GM21825 (cell line): Measurements from ENCODE around the gene RTL10.
"Not testable (repeated sequence)": the region's sequence is repeated elsewhere in the genome, so short reads cannot be mapped to it uniquely, and the experiment has no call there.

Source experiments
- ATAC-seq: cut with Tn5 transposase; IDR thresholded peaks from one replicate; pipeline ENCODE4 v1.9.1; 2021; ENCODE audit warnings: mild to moderate bottlenecking, moderate library complexity; ENCODE audit not compliant: unreplicated experiment

Gene RTL10

DNA sequence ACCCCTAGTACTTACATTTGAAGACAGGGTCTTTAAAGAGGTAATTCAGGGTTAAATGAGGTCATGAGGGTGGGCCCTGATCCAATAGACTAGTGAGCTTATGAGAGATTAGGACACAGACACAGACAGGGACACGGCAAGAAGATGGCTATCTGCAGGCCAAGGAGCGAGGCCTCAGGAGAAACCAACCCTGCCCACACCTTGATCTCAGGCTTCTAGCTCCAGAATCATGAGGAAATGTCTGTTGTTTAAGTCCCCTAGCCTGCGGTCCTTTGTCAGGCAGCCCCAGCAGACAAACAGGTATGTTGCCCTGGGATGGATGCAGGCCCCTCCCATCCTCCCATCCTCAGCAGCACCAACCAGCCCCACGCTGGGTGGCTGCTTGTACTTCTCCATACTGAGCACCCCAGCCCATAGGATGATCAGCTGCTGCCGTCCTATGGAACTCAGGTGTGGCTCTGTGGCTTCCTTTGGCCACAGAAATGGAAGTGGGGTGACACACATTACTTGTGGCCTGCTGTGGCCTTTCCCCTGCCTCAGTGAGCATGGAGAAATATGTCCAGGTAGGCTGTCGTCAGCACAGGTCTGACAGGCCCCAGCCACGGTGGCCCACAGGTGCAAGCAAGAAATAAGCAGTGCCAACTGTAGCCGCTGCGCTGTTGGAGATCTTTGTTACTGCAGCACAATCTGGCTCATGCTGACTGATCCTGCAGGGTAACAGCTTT is 7.9 kb downstream of the RTL10 start:
- ATAC-seq: no peak

- ATAC-seq: no peak
Measured at GRCh38 chr22:19845054-19845722, 9.5 kb downstream of the RTL10 start.

- no peak for ATAC-seq
Measured at GRCh38 chr22:19844377-19845053, 10.2 kb downstream of the RTL10 start.

- no peak for ATAC-seq
Measured at GRCh38 chr22:19843857-19844376, 10.8 kb downstream of the RTL10 start.

GRCh38 chr22:19843107-19843856 is 11.4 kb downstream of the RTL10 start:
- no peak for ATAC-seq

DNA sequence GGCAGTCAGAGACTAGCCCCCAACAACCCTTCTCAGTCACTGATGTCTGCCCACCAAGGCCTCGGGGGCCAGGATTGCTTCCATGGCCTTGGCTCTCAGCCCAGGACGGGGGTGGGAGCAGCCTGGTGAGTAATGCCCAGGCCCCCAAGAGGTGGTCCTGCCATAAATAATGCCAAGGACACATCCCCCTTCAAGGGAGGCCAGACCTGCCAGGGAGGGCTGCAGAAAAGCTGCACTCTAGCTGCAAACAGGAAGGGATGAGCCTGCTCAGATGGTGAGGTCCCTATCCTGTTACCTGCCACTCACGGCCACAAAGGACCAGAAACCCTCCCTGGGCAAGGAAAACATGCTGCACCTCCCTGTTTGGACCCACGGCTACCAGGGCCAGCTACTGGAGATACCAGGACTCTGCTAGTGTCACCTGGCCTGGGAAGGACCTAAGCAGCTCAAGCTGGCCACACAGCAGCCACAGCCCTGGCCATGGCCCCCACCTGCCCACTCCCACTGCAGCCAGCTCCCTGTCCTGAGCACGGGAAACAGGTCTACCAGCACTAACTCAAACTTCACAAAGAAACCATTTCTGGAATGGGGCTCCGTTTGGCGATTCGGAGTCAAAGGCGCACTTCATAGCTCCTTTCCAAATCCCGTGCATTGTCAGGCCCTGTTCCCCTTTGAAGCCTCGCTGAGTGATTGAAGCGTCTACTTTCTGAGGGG is 12.1 kb downstream of the RTL10 start:
- ATAC-seq: no peak

DNA sequence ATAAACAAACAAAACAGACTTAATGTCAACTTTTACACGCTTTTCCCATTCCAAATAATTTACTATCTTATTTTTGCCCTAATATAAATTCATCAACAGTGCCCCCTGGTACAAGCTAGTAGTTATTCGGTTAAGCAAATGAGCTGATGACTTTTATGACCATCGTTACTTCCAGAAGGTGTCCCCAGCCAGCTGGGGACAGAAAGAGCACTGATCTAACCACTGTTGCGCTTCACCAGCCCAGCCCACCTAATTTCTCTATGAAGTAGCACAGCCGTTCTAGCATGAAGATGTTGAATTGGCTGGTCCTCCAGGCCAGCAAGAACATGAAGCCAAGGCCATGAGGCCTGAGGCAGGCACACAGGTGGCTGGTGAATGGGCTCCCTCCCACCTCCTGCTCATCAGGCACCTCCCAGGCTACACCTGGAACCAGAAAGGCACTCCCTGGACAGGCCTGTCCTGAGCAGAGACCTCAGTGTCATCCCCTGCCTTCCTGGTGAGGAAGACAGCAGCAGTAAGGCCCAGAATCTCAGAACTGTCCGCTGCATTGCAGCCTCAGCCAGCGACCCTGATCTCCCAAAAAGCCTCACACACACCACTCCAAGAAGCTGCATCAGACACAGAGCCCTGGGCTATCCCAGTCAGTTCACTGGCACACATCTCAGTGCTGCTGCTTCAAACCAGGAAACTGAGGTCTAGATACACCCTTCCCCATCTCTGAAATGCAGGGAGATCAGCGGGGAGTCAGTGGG is 12.9 kb downstream of the RTL10 start:
- ATAC-seq: no peak

DNA sequence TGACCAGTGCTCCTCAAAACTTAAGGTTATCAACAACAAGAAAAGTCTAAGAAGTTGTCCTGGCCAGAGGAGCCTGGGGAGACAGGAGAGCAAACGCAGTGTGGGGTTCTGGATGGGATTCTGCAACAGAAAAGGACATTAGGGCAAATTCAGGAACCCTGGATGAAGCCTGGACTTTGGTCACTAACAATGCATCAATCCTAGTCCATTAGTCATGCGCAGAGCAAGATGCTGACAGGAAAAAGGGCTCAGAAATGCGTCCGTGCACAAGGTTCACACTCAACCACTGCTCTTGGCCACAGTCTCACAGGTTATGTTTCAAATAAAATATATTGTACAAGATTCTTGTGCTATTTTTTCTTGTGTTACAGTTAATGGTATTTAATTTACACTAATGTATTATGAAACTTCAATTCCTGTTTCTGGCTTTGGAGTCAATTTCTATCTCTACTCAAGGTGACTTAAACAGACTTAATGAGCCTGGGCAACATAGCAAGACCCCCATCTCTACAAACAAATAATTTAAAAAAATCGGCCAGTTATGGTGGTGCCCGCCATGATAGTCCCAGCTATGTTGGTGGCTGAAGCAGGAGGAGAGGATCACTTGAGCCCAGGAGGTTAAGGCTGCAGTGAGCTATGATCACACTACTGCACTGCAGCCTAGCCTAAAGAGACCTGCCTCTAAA is 13.6 kb downstream of the RTL10 start:
- ATAC-seq: no peak

DNA sequence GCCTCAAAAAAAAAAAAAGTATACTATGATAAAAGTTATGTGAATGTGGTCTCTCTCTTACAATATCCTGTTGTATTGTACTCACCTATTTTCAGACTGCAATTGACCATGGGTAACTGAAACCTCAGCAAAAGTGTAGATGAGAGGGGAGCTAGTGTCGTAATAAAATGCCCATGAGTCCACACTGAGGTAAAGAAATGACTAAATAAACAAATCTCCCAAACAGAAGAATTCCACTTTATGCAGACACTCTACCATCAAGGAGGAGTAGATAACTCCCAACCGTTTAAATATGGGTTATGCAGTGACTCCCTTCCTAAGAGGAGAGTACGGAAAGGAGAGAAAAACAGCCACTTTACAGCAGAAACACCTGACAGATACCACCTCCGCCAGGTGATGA is 14.6 kb downstream of the RTL10 start:
- ATAC-seq: no peak

DNA sequence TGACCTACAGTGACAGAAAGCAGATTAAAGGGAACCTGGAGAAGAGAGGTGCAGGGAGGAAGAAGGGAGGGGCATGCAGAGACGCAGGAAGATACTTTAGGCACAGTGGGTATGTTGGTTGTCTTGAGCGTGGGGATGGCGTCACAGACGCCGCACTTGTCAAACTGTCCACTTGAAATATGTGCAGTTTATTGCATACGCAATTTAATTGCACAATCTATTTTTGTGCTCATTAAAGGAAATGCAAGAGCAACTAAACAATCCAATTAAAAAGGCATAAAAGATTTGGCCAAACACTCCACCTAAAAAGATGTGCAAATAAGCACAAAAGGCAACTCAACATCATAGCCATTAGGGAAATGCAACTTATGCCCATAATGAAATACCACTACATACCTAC is 16.8 kb downstream of the RTL10 start:
- no peak for ATAC-seq

DNA sequence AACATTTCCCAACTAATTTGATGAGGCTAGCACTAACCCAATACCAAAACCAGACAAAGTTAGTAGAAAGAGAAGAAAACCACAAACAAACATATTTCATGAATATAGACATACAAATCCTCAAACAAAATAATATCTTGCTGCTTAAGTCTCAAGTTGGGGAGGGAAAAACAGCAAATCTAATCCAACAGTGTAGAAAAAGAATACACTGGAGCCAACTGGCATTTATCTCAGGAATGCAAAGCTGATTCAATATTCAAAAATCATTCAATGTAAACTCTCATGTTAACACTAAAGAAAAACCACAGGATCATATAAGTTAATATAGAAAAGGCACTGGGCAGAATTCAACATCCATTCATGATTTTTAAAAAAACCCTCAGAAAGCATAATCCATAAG is 18.2 kb downstream of the RTL10 start:
- no peak for ATAC-seq

DNA sequence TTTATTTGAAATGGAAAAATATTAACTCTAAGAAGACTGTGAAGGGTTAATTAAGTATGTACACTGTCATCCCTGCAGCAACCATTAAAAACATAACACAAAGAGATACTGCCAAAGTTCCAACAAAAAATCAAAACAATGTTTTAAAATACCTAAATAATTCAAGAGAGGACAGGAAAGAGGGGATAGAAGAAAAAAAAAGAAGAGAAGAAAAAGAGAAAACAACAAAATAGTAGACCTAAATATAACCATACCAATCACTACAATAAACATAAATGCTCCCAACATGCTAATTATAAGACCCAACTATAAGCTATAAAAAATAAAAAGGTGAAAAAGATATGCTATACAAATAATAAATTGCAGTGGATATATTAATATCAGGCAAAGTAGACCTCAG is 20.1 kb downstream of the RTL10 start:
- ATAC-seq: no peak

- not testable (repeated sequence) for ATAC-seq
Measured at GRCh38 chr22:19833327-19833726, 21.3 kb downstream of the RTL10 start.

DNA sequence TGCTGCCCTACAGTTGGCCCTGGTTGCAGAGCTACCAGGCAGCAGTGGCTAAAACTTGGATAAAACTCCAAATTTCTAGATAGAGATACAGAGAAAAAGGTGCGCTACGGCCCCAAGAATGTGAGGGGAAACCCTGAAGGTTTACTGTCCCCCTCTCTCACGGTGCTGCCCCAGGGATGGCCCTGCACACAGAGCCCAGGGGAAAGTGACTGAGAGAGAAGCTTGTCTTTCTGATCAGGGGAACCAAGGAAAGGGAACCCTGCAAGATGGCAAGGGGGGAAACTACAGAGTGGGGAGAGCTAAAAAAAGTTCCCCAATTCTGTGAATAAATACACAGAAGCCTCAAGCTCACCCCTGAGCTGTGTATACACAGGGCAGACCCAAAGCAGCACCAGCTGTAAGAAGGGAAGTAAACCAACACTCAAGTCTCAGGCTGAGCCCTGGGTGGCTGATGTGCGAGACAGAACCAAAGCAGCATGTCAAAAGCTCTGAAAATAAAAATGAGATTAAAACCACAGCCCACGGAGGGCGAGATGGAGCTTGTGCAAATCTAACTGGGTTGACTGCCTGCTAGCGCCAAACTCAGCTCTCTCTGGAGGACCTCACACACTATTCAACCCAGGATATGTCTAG is 22.1 kb downstream of the RTL10 start:
- no peak for ATAC-seq

DNA sequence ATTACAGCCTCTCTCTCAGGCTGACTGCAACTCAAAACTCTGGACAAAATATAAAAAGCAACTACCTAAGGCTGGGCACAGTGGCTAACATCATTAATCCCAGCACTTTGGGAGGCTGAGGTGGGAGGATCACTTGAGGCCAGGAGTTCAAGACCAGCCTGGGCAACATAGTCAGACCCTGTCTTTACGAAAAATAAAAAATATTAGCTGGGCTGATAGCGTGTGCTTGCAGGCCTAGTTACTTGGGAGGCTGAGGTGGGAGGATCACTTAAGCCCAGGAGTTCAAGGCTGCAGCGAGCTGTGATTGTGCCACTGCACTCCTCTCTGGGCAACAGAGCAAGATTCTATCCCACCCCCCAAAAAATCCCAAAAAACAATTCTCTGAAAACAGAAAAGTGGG is 22.7 kb downstream of the RTL10 start:
- not testable (repeated sequence) for ATAC-seq

DNA sequence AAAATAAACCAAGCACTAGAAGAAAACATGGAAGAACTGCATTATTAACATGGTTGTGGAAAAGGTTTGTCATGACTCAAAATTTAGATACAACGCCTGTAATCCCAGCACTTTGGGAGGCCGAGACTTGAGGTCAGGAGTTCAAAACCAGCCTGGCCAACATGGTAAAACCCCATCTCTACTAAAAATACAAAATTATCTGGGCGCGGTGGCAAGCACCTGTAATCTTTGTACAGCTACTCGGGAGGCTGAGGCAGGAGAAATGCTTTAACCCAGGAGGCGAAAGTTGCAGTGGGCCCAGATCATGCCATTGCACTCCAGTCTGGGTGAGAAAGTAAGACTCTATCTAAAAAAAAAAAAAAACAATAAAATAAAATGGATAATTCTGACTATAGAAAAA is 23.7 kb downstream of the RTL10 start:
- no peak for ATAC-seq

DNA sequence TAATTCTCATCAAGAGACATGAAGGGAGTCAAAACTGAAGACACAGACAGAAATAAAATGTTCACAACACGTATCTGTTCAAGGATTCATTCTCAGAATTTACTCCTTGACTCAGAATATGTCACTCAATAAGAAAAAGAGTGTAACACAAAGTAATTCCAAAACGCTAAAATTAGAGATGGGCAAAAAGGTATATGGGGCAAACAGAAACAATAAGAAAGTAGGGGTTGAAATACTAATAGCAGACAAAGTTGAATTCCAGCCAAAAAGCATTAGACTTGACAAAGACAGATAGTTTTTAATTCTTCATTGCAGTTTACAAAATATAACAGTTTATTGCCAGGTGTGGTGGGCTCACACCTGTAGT is 26.7 kb downstream of the RTL10 start:
- ATAC-seq: no peak

DNA sequence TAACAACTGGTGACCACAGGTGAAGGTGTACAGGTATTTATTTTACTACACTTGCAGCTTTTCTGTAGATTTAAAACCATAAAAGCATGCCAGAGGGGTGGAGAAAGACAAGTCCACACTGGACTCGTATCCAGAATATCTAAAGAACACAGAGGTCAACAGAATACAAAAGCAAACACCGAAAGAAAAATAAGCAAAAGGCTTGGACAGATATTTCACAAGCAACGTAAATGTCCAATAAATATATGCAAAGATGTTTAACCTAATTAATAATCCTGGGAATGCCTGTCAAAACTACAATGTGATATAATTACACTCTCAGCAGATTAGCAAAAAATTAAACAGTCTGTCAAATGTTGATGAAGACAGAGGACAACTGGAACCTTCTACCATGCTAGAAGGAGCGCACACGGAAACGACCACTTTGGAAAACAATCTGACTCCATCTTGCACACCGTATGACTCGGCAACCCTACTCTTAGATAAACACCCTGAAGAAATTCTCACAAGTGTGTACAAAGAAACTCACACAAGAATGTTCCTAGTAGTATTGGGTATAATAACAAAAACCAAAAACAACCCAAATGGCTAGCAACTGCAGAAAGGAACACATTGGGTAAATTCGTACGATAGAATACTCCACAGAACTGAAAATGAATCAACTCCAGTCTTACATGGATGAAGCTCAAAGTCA is 27.2 kb downstream of the RTL10 start:
- ATAC-seq: no peak
